Hematopoietic multipotent progenitor cell treated with erythropoietin and hydrocortisone succinate and interleukin-3 and kit ligand, for 15 days (in vitro differentiated cells): ENCODE data around the gene JAM3.
"Not testable (repeated sequence)": the region's sequence is repeated elsewhere in the genome, so short reads cannot be mapped to it uniquely, and the experiment has no call there.

ENCODE experiments used
- DNase-seq: peaks from one replicate; pipeline ENCODE4 v3.0.0-alpha.2; 2015; ENCODE audit warnings: low spot score

JAM3 gene

GRCh38 chr11:134101282-134101681 is 32.4 kb downstream of the JAM3 start:
- DNase-seq = no peak

GRCh38 chr11:134110252-134110815 is 41.5 kb downstream of the JAM3 start:
- no peak for DNase-seq

- not testable (repeated sequence) for DNase-seq
Observed at GRCh38 chr11:134113787-134114186, 44.9 kb downstream of the JAM3 start.

GRCh38 chr11:134116210-134116609 is 47.3 kb downstream of the JAM3 start:
- no peak for DNase-seq

GRCh38 chr11:134118006-134118405 is 49.1 kb downstream of the JAM3 start:
- no peak for DNase-seq

GRCh38 chr11:134119094-134119493 is 50.2 kb downstream of the JAM3 start:
- DNase-seq = no peak

GRCh38 chr11:134120143-134120850 is 51.4 kb downstream of the JAM3 start:
- no peak for DNase-seq

- no peak for DNase-seq
Observed at GRCh38 chr11:134120921-134121526, 52.2 kb downstream of the JAM3 start.

GRCh38 chr11:134124660-134125451 is 56.0 kb downstream of the JAM3 start:
- DNase-seq = no peak

- DNase-seq = no peak
Observed at GRCh38 chr11:134125507-134125906, 56.6 kb downstream of the JAM3 start.

- DNase-seq = no peak
Observed at GRCh38 chr11:134126217-134126822, 57.4 kb downstream of the JAM3 start.

- DNase-seq = no peak
Observed at GRCh38 chr11:134131628-134132244, 62.9 kb downstream of the JAM3 start.

- DNase-seq = no peak
Observed at GRCh38 chr11:134132808-134133207, 63.9 kb downstream of the JAM3 start.

GRCh38 chr11:134134167-134134566 is 65.3 kb downstream of the JAM3 start:
- DNase-seq = no peak

- no peak for DNase-seq
Observed at GRCh38 chr11:134138376-134138775, 69.5 kb downstream of the JAM3 start.

GRCh38 chr11:134139303-134139872 is 70.5 kb downstream of the JAM3 start:
- DNase-seq = no peak

- DNase-seq = peak; percentile 25
Observed at GRCh38 chr11:134139873-134140331, 71.0 kb downstream of the JAM3 start.

- no peak for DNase-seq
Observed at GRCh38 chr11:134140961-134141490, 72.2 kb downstream of the JAM3 start.

- DNase-seq = no peak
Observed at GRCh38 chr11:134142536-134142935, 73.7 kb downstream of the JAM3 start.

- DNase-seq = no peak
Observed at GRCh38 chr11:134143801-134144200, 74.9 kb downstream of the JAM3 start.

- no peak for DNase-seq
Observed at GRCh38 chr11:134144744-134145143, 75.9 kb downstream of the JAM3 start.
